ENCODE results near the gene ADCY6. TPM values are rescaled to one million over a fixed set of nuclear protein-coding genes. Genes with fewer than 3 reads are reported as not detected.

ADCY6 gene
- total RNA-seq, 2 experiments from 2014 or later, result not detected

DNA sequence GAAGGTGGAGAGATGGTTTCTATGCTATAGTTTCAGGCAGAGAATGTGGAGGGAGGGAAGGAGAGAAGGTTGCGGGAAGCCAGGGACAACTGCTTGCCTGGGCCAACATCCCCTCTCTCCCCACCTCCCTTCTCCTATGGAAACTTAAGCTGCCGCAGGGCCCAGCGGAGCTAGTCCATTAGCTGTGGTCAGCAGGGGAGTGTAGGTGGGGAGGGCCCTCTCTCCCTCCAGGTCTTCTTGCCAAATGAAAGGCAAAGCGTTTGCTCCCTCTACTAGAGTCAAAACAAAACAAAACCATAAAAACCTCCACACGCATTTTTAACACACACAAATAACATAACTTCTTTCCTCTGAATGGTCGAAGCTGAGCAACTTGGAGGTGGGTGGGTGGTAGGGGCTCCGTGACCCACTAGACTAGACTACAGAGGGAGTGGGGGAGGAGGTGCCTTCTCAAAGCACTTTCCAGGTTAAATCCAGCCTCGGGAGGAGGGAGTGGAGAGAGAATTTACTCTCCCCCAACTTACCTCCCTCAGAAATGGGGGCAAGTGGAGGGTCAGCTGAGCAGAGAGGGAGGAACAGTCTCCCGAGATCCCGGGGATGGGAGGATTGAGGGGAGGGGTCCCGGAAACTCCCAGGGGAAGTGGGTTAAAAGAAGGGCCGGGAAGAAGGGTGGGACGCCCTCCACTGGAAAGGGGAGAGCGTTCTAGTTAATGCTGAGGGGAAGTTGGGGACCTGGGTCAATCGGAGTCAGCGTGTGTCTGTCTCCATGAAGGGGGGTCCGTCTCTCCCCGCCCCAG, 24.8 kb upstream of the ADCY6 start:
- peak overlapping the region; percentile 20 for H3K27ac Mint-ChIP-seq
- no peaks in the 10 kb centered on the region for H3K9me3 Mint-ChIP-seq
- ATAC-seq (ENCODE audit: poor library complexity) (no peak), DNase-seq (no peak)
- H3K4me3 Mint-ChIP-seq, result peak overlapping the region; percentile 84
- H3K27me3 Mint-ChIP-seq, result no peaks in the 10 kb centered on the region
- TF ChIP-seq, protein P1, sequence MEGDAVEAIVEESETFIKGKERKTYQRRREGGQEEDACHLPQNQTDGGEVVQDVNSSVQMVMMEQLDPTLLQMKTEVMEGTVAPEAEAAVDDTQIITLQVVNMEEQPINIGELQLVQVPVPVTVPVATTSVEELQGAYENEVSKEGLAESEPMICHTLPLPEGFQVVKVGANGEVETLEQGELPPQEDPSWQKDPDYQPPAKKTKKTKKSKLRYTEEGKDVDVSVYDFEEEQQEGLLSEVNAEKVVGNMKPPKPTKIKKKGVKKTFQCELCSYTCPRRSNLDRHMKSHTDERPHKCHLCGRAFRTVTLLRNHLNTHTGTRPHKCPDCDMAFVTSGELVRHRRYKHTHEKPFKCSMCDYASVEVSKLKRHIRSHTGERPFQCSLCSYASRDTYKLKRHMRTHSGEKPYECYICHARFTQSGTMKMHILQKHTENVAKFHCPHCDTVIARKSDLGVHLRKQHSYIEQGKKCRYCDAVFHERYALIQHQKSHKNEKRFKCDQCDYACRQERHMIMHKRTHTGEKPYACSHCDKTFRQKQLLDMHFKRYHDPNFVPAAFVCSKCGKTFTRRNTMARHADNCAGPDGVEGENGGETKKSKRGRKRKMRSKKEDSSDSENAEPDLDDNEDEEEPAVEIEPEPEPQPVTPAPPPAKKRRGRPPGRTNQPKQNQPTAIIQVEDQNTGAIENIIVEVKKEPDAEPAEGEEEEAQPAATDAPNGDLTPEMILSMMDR (IDR thresholded peaks at IDR 0.05), result no peak
- Histone ChIP-seq H3K9me3 (ENCODE audit: control insufficient read depth in 1 of 2, insufficient read depth in 1 of 2, low read length in 2 of 2) (no peaks in the 10 kb centered on the region), H3K4me3 (ENCODE audit: low read length) (peak overlapping the region; percentile 76), H3K36me3 (ENCODE audit: insufficient read depth, low read length) (no peaks in the 10 kb centered on the region), H3K27me3 (ENCODE audit: control insufficient read depth in 1 of 2, insufficient read depth in 2 of 2, low read length in 2 of 2) (no peaks in the 10 kb centered on the region), H3K4me1 (ENCODE audit: insufficient read depth, low read length) (peaks cover 44% of the 10 kb centered on the region), H3K27ac (ENCODE audit: low read depth in 1 of 2, low read length in 2 of 2) (peak overlapping the region in 1 of 2 donors; percentile 24)
- H3K4me1 Mint-ChIP-seq (ENCODE audit: low read depth), result peaks cover 37% of the 10 kb centered on the region
- intact Hi-C loops (cut with DNase I, micrococcal nuclease), result no loop called here
- POLR2A ChIA-PET, result interaction anchor here (1.0 to 2.7 kb wide), 3 partner anchors 13 to 39 kb away, joined by 3 to 16 read pairs (median 8); partner anchors contain the start of gene DDX23
- no peaks in the 10 kb centered on the region for H3K36me3 Mint-ChIP-seq (ENCODE audit: low read depth)
- CTCF ChIA-PET, result interaction anchor here (0.7 to 2.2 kb wide), 8 partner anchors 9 to 1298 kb away, joined by 3 to 11 read pairs (median 3); no protein-coding TSS in a partner anchor

DNA sequence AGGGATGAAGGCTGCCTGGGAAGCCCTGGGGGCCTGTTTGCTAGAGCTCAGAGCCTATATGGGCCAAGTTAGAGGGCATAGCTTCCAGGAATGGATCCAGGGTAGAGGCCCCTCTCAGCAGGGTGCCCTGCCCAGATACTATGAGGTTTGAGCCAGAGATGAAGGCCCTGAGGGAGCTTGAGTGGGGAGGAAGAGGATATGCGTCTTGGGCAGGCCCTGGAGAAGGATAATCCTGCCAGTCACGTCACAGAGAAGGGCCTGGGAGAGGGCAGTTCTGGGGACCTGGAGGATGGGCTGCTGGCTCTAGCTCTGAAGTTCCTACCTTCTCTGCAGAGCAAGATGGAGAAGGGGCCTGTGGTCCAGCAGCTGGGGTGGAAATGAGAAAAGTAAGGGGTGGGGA, 23.5 kb upstream of the ADCY6 start:
- Mint-ChIP-seq H3K36me3 (ENCODE audit: low read depth) (no peaks in the 10 kb centered on the region), H3K27ac (no peak overlapping the region), H3K27me3 (no peaks in the 10 kb centered on the region), H3K9me3 (no peaks in the 10 kb centered on the region), H3K4me1 (ENCODE audit: low read depth) (peaks cover 28% of the 10 kb centered on the region), H3K4me3 (peak overlapping the region; percentile 71)
- TF ChIP-seq, protein P1 (IDR thresholded peaks at IDR 0.05), result no peak
- Histone ChIP-seq H3K27ac (ENCODE audit: low read depth in 1 of 2, low read length in 2 of 2) (peak overlapping the region in 1 of 2 donors; percentile 13), H3K27me3 (ENCODE audit: control insufficient read depth in 1 of 2, insufficient read depth in 2 of 2, low read length in 2 of 2) (no peaks in the 10 kb centered on the region), H3K4me1 (ENCODE audit: insufficient read depth, low read length) (peaks cover 36% of the 10 kb centered on the region), H3K4me3 (ENCODE audit: low read length) (no peak overlapping the region), H3K9me3 (ENCODE audit: control insufficient read depth in 1 of 2, insufficient read depth in 1 of 2, low read length in 2 of 2) (no peaks in the 10 kb centered on the region), H3K36me3 (ENCODE audit: insufficient read depth, low read length) (no peaks in the 10 kb centered on the region)
- ATAC-seq (ENCODE audit: poor library complexity) (no peak), DNase-seq (no peak)
- POLR2A ChIA-PET, result no interaction called here
- intact Hi-C loops (cut with DNase I, micrococcal nuclease), result no loop called here
- CTCF ChIA-PET, result no interaction called here

- POLR2A ChIA-PET, result no interaction called here
- ATAC-seq (ENCODE audit: poor library complexity), result no peak
- TF ChIP-seq, protein P1 (IDR thresholded peaks at IDR 0.05), result no peak
Observed at GRCh38 chr12:48811437-48812090, 22.7 kb upstream of the ADCY6 start.

More at GRCh38 chr12:48811437-48812090, 22.7 kb upstream of the ADCY6 start:
- CTCF ChIA-PET, result interaction anchor here (1.4 kb wide), 1 partner anchor 16 kb away, joined by 3 read pairs; no protein-coding TSS in a partner anchor
- Mint-ChIP-seq H3K4me1 (ENCODE audit: low read depth) (peaks cover 22% of the 10 kb centered on the region), H3K27ac (no peak overlapping the region), H3K9me3 (no peaks in the 10 kb centered on the region), H3K36me3 (ENCODE audit: low read depth) (no peaks in the 10 kb centered on the region), H3K4me3 (peak overlapping the region; percentile 71), H3K27me3 (no peaks in the 10 kb centered on the region)
- Histone ChIP-seq H3K27me3 (ENCODE audit: control insufficient read depth in 1 of 2, insufficient read depth in 2 of 2, low read length in 2 of 2) (no peaks in the 10 kb centered on the region), H3K4me1 (ENCODE audit: insufficient read depth, low read length) (peaks cover 28% of the 10 kb centered on the region), H3K27ac (ENCODE audit: low read depth in 1 of 2, low read length in 2 of 2) (peak overlapping the region in 1 of 2 donors; percentile 13), H3K4me3 (ENCODE audit: low read length) (no peak overlapping the region), H3K9me3 (ENCODE audit: control insufficient read depth in 1 of 2, insufficient read depth in 1 of 2, low read length in 2 of 2) (no peaks in the 10 kb centered on the region), H3K36me3 (ENCODE audit: insufficient read depth, low read length) (no peaks in the 10 kb centered on the region)
- no peak for DNase-seq
- intact Hi-C loops (cut with DNase I, micrococcal nuclease), result no loop called here

Data from CD4-positive, alpha-beta T cell (primary cell).